Stimulated activated effector memory CD8-positive, alpha-beta T cell treated with anti-CD3 and anti-CD28 coated beads, Interleukin-12 subunit alpha, Interleukin-12 subunit beta, amount 100 ng/mL, for 72 hours (primary cell): Measurements from ENCODE around the gene MRPL43.

ENCODE experiments used
- ATAC-seq: fragments of 150-1000 bp; cut with Tn5 transposase; 2 replicates; pipeline ENCODE4 v1.10.0; 2021
- DNase-seq, 2 donors: peaks; one replicate each; pipeline ENCODE4 v3.0.0; 2021 to 2022; ENCODE audit warnings: low spot score in 2 of 2
- H3K27ac Mint-ChIP-seq: one replicate; pipeline ENCODE4 v1.8.0; 2022; ENCODE audit warnings: mild to moderate bottlenecking, mixed read lengths
- H3K36me3 Mint-ChIP-seq: one replicate; pipeline ENCODE4 v1.8.0; 2022; ENCODE audit warnings: mild to moderate bottlenecking, mixed read lengths
- H3K4me1 Mint-ChIP-seq: one replicate; pipeline ENCODE4 v1.8.0; 2022; ENCODE audit warnings: mixed read lengths
- H3K4me3 Mint-ChIP-seq: one replicate; pipeline ENCODE4 v1.8.0; 2022; ENCODE audit warnings: mild to moderate bottlenecking, mixed read lengths
- H3K9me3 Mint-ChIP-seq: one replicate; pipeline ENCODE4 v1.8.0; 2022; ENCODE audit warnings: mixed read lengths

Gene MRPL43

DNA sequence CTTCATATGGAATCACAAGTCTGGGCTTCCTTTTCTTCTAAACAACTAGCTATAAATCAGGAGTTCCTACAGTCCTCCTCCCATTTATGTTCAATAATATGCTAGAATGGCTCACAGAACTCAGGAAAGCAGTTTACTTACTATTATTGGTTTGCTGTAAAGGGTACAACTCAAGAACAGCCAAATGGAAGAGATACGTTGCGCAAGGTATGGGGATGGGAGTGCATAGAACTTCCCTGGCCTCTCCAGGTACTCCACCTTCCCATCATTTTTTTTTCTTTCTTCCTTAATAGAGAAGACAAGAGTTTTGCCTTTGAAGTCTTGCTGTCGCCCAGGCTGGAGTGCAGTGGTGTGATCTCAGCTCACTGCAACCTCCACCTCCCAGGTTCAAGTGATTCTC lies 45.1 kb downstream of the MRPL43 start:
- Mint-ChIP-seq H3K36me3 (peaks cover 100% of the 10 kb centered on the region), H3K4me1 (no peaks in the 10 kb centered on the region), H3K9me3 (no peaks in the 10 kb centered on the region), H3K4me3 (no peak overlapping the region), H3K27ac (no peak overlapping the region)
- DNase-seq (no peak), ATAC-seq (no peak)

DNA sequence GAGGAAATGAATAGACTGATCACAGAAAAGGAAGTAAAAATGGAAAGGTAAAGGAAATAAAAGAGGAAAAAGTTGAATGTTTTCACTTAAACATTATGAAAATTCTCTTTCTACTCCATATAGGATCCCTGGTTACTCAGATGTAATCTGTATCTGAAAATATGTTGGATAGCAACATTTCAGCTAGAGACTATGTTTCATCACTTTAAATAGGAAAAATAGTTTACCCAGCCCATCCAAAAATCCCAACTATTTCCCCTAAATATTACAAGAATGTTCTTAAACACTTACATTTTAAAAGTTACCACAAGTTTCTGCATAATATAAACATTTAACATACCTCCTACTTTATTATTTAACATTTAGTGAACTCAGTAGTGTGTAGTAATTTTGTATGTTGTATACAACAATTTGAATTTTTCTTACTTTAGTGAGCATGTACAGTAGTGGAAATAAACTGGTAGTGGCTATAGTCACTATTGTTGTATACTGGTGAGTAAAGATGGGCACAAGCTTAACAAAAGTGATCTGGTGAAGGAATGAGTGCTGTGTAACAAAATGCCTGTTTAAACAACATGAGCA lies 47.4 kb downstream of the MRPL43 start:
- peaks cover 100% of the 10 kb centered on the region for H3K36me3 Mint-ChIP-seq
- no peak overlapping the region for H3K27ac Mint-ChIP-seq
- no peak overlapping the region for H3K4me3 Mint-ChIP-seq
- DNase-seq, result no peak
- H3K4me1 Mint-ChIP-seq, result no peaks in the 10 kb centered on the region
- ATAC-seq, result no peak
- no peaks in the 10 kb centered on the region for H3K9me3 Mint-ChIP-seq
